Stimulated activated CD8-positive, alpha-beta memory T cell treated with anti-CD3 and anti-CD28 coated beads, Interleukin-2, amount 100 ng/mL, for 1 hour (primary cell): ENCODE data around the gene CXCL6.

Source experiments
- DNase-seq, 2 donors: peaks; one replicate each; pipeline ENCODE4 v3.0.0-alpha.2; 2020; ENCODE audit warnings: low read depth in 2 of 2

The CXCL6 gene

DNA sequence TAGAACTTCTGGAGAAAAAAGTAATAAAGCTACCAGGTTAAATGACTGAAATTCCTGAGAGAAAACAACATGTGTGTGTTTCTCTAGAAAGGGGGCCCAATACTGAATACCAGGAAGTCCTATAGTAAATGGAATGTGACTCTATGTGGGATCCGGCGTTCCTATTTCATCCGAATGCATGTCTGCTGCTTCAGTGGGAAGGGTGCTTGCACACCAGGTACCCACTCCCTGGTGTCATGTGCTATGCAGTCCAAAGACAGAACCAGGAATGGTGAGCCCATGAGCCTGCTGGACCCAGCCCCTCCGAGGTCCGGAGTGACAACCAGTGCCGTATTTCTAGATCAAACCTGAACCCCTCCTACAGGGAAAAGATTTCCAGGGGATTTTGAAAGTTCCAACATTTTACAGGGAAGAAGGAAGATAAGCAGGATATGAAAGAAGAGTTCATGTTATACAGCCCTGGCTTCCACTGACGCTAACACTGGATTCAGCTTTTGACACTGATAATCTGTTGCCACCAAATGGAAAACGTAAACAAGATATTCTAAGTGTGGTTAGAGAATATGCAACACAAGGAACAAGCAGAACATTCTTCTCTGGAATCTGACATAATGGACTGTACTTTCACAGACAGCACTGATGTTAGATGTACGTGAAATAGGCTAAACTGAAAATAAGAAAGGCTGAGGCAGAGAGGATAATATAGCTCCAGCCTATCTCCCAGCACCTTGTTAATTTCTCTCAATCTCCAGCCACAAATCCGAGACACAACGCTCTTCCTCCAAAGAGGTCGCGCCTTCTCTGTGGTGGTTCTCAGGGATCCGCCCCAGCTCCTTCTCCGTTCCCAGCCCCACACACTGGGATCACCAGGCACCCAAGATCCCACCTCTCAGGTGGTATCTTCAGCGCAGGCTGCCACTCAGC, 32.0 kb downstream of the CXCL6 start:
- no peak for DNase-seq

DNA sequence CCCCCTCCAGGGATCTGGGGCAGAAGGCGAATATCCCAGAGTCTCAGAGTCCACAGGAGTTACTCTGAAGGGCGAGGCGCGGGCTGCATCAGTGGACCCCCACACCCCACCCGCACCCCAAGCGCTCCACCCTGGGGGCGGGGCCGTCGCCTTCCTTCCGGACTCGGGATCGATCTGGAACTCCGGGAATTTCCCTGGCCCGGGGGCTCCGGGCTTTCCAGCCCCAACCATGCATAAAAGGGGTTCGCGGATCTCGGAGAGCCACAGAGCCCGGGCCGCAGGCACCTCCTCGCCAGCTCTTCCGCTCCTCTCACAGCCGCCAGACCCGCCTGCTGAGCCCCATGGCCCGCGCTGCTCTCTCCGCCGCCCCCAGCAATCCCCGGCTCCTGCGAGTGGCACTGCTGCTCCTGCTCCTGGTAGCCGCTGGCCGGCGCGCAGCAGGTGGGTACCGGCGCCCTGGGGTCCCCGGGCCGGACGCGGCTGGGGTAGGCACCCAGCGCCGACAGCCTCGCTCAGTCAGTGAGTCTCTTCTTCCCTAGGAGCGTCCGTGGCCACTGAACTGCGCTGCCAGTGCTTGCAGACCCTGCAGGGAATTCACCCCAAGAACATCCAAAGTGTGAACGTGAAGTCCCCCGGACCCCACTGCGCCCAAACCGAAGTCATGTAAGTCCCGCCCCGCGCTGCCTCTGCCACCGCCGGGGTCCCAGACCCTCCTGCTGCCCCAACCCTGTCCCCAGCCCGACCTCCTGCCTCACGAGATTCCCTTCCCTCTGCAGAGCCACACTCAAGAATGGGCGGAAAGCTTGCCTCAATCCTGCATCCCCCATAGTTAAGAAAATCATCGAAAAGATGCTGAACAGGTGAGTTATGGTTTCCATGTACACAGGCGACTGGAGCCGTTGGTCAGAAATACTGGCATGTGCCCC, 32.9 kb downstream of the CXCL6 start, which contains the start of gene CXCL1:
TSS of gene CXCL1 (plus strand) at position 264 of the 926 bp plus-strand sequence. CDS start at position 342, 78 bp downstream.
- no peak for DNase-seq

DNA sequence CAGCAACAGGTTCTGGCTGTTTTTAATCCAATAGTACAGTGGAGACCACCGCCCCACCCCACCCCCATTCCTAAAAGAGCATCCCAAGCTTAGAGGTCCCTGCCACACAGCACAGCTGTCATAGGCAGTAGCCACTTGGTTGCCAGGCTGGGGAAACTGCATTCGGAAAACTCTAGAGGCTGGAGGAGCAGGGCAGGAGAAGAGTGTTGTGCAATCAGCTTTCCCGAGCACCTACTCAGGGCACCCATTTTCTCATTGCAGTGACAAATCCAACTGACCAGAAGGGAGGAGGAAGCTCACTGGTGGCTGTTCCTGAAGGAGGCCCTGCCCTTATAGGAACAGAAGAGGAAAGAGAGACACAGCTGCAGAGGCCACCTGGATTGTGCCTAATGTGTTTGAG, 33.8 kb downstream of the CXCL6 start:
- no peak for DNase-seq

DNA sequence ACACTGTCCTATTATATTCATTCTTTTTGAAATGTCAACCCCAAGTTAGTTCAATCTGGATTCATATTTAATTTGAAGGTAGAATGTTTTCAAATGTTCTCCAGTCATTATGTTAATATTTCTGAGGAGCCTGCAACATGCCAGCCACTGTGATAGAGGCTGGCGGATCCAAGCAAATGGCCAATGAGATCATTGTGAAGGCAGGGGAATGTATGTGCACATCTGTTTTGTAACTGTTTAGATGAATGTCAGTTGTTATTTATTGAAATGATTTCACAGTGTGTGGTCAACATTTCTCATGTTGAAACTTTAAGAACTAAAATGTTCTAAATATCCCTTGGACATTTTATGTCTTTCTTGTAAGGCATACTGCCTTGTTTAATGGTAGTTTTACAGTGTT, 34.3 kb downstream of the CXCL6 start:
- DNase-seq, result no peak

DNA sequence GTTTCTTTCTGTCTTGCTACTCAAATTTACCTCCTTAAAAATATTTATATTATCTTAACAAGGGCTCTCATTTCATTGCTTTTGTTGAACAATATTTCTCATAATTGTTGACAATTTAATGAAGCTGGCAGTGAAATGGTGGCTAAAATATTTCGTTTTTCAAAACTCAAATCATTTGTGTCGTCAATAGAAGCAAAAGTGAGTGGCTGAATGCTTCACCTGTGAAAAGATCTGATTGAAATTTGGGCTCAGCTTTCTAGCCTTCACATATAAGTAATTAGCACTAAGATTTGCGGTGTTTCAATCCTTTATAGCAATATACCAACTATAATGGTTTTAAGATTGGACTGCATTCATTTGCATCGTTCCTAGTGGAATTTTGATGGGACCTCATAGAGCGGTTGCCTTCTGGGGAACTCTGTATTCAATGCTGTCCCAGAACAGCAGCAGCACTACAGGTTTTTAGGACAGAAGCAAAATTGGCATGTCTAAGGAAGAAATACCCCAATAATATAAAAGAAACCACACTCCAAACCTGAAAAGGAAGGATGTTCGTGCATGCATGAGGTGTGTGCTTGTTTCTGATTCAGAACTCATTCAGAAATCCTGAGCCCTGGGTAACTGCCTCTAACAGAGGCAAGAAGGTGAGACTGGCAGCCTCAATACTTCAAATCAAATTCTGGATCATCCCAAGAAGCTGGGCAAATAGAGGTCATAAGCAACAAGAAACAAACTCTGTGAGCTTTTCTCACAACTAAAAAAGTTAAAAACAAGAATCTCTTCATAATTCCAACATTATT, 35.2 kb downstream of the CXCL6 start:
- DNase-seq, result no peak

DNA sequence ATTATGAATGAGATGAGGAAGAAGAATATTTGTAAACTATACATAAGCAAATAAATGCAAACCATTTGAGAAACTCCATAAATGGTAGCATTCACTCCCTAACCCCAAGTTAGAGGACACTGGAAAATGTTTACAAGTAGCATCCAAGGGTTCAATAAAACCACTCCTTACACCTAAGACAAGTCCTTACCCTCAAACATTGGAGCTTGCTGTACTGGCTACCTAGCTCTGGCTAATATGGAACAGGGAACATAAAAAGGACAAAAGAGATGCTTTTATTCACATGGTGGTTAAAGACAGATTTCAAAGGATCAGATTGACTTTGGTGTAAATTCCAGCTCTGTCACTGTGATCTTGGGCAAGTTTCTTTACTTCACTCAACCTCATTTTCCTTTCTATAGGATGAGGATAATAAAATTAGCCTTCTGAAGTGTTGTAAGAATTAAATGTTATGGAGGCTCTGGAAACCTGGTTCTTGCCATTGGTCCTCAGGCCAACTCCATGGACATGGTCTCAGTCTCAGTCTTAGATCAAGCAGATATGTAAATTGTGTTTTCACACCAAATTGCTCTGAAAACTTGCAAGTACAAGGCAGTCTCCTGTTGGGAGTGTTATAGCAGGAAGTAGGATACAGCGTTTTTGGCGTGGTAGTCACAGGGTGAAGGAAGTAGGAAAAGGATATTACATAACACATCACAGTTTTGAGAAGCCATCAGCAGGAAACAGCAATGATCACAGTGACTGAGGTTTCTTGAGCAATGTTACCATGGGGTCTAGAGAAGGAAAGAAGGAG, 36.0 kb downstream of the CXCL6 start:
- no peak for DNase-seq

DNA sequence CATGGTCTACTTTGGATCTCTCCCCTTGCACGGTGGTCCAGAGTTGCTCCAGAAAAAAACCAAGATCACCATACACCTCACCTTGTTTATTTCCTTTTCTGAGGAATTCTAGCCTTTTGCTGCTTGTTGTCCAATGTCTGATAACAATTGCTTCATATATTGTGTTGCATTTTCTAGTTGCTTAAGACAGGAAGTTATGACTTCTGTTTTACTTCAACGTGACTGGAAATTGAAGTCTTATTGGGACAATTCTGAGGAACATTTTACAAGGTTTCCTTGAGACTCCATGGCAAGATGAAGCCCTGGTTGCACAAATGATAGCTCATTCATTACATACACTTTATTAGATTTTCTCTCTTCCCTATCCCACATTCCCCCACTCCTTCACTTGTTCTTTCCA, 37.9 kb downstream of the CXCL6 start:
- DNase-seq, result no peak

DNA sequence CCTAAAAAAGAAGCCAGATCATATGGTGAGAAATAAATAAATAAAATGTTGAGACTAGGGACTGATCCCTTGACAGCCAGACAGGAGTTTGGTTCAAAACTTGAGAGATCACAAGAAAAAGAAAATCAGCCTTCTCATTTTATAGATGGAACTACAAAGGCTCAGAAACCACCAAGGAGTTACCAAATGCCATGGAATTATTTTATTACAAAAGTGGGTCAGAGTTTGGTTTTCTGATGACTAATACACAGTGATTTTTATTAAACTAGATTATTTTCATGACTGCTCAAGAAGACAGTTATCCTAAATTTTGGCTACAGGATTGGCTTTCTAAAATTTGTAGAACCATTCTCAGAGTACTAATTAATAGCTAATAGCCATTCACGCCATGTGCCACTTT, 38.9 kb downstream of the CXCL6 start:
- no peak for DNase-seq

DNA sequence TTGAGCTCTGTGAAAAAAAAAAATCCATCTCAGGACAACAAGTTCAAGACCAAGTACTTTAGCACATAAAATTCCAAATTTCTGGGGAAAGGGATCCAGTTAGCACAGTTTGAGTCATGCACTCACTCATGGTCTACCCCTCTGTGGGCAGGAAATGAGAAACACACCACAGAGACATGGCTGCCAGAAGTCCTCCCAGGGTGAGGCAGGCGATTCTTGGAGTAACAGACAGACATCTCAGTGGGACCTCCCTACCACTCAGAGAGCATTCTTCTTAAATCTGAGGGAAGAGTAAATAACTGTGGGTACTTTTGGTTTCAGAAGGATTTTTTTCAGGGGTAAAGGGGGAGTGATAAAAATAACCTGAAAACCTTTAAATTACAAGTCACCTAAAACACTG, 46.8 kb downstream of the CXCL6 start:
- DNase-seq, result no peak

DNA sequence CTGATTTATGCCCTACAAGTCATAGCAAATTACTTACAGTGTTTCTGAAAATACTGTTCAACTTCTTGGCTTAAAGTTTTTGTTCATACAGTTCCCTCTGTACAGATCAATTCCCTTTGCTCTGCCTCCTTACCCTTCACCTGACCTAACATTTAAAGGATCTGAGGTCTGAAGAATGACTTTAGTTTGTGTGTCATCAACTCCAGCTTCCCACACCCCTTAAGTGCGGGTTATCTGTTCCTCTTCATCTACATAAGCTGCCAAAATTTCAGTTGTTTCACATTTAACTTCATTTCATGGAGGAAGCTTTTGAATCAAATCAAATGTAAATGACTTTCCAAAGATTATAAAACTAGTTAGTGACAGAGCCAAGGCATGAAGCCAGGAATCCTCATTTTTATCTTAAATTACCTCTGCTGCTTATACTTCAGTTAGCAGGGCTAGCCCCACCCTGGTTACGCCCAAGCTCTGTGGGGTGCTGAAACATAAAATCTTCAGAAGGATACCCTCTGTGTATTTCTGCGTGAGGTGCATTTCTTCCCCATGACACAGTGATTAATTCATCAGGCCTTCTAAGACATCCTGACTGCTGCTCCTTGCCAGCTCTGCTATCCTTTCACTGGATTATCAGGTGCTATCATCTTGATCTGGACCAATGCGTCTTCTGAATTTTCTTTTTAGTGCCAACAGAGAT, 49.2 kb downstream of the CXCL6 start:
- no peak for DNase-seq
